HepG2 (cell line): ENCODE data around the gene ARG1. TPM values are rescaled to one million over a fixed set of nuclear protein-coding genes. Genes with fewer than 3 reads are reported as not detected.
A peak's percentile ranks its signal among the peaks of the same experiment; 100 is the strongest.

Experiments
- AFF4 ChIP-seq: sonication (generic); formaldehyde crosslinking; IDR thresholded peaks from 2 replicates; pipeline ENCODE4 v1.4.0; 2020; ENCODE audit warnings: missing genetic modification reagents
- ARNTL ChIP-seq: sonication (generic); formaldehyde crosslinking; IDR thresholded peaks from 2 replicates; pipeline ENCODE4 v1.4.0; 2020; ENCODE audit warnings: mild to moderate bottlenecking, missing genetic modification reagents
- CHD2 ChIP-seq: IDR thresholded peaks from 2 replicates; pipeline ENCODE4 v1.6.1; 2011; ENCODE audit warnings: low read depth, low read length, improper control_type of control experiment
- ELF4 ChIP-seq: sonication (generic); formaldehyde crosslinking; IDR thresholded peaks from 2 replicates; pipeline ENCODE4 v1.5.0; 2020; ENCODE audit warnings: missing genetic modification reagents, mild to moderate bottlenecking, moderate library complexity, borderline replicate concordance
- ETS1 ChIP-seq: sonication (generic); formaldehyde crosslinking; IDR thresholded peaks from 2 replicates; pipeline ENCODE4 v1.4.0; 2020; ENCODE audit warnings: missing genetic modification reagents
- ETV5 ChIP-seq: IDR thresholded peaks from 2 replicates; pipeline ENCODE4 v1.6.1; 2018; ENCODE audit warnings: missing biosample characterization, missing genetic modification reagents, inconsistent platforms, borderline replicate concordance
- ETV6 ChIP-seq: sonication (generic); formaldehyde crosslinking; conservative IDR thresholded peaks from 2 replicates; pipeline ENCODE4 v1.4.0; 2020; ENCODE audit warnings: missing genetic modification reagents
- FOXA3 ChIP-seq: IDR thresholded peaks from 2 replicates; pipeline ENCODE4 v1.6.1; 2016; ENCODE audit warnings: missing genetic modification reagents, missing compliant biosample characterization
- GATA4 ChIP-seq: sonication (generic); IDR thresholded peaks from 2 replicates; pipeline ENCODE4 v1.6.1; 2016; ENCODE audit warnings: antibody characterized with exemption, low read depth, borderline replicate concordance
- GFI1 ChIP-seq: sonication (generic); formaldehyde crosslinking; IDR thresholded peaks from 2 replicates; pipeline ENCODE4 v1.5.0; 2020; ENCODE audit warnings: missing genetic modification reagents, mild to moderate bottlenecking, borderline replicate concordance
- GPBP1L1 ChIP-seq: sonication (generic); formaldehyde crosslinking; IDR thresholded peaks from 2 replicates; pipeline ENCODE4 v1.5.0; 2020; ENCODE audit warnings: mild to moderate bottlenecking, missing genetic modification reagents
- SETDB1 ChIP-seq: sonication (generic); formaldehyde crosslinking; IDR thresholded peaks from 2 replicates; pipeline ENCODE4 v1.5.1; 2020; ENCODE audit warnings: missing genetic modification reagents, mild to moderate bottlenecking, borderline replicate concordance
- TBL1XR1 ChIP-seq: fragments of 150-350 bp; IDR thresholded peaks from 2 replicates; pipeline ENCODE4 v1.6.1; 2014; ENCODE audit warnings: borderline replicate concordance, low read length; ENCODE audit not compliant: partially characterized antibody
- TBX2 ChIP-seq: sonication (generic); formaldehyde crosslinking; IDR thresholded peaks from 2 replicates; pipeline ENCODE4 v1.5.0; 2020; ENCODE audit warnings: missing genetic modification reagents, mild to moderate bottlenecking, borderline replicate concordance
- ZNF160 ChIP-seq: sonication (generic); formaldehyde crosslinking; IDR thresholded peaks from 2 replicates; pipeline ENCODE4 v1.8.0; 2022; ENCODE audit warnings: mild to moderate bottlenecking, inconsistent platforms, missing genetic modification reagents
- ZNF180 ChIP-seq: sonication (generic); formaldehyde crosslinking; IDR thresholded peaks from 2 replicates; pipeline ENCODE4 v1.4.0; 2020; ENCODE audit warnings: low read depth, missing genetic modification reagents, borderline replicate concordance
- ZNF350 ChIP-seq: sonication (generic); formaldehyde crosslinking; IDR thresholded peaks from 2 replicates; pipeline ENCODE4 v1.4.0; 2020; ENCODE audit warnings: mild to moderate bottlenecking, low read depth, missing genetic modification reagents, borderline replicate concordance
- ZNF414 ChIP-seq: sonication (generic); formaldehyde crosslinking; IDR thresholded peaks from 2 replicates; pipeline ENCODE4 v1.5.0; 2020; ENCODE audit warnings: missing genetic modification reagents
- ZNF430 ChIP-seq: sonication (generic); formaldehyde crosslinking; IDR thresholded peaks from 2 replicates; pipeline ENCODE4 v1.9.0; 2021; ENCODE audit warnings: mild to moderate bottlenecking, missing genetic modification reagents
- ZSCAN21 ChIP-seq: sonication (generic); formaldehyde crosslinking; IDR thresholded peaks from 2 replicates; pipeline ENCODE4 v1.8.0; 2022; ENCODE audit warnings: mild to moderate bottlenecking, missing genetic modification reagents, moderate library complexity, borderline replicate concordance
- polyA plus RNA-seq, 8 experiments: library from polyadenylated mRNA; depleted of rRNA in 3 of 8; stranded (reverse) in 7 of 8; unstranded in 1 of 8; fragments of >200 nt; fragmentation: Illumina TruSeq in 4 of 8; extraction: Trizol in 4 of 8; gene quantifications; 2 replicates each; pipeline versions ENCODE4 v1.2.1 to v1.2.3, GENCODE V29; 2011 to 2016; ENCODE audit warnings: low read depth in 4 of 8, missing spikeins in 1 of 8, mixed read lengths in 1 of 8; ENCODE audit not compliant: insufficient read depth in 1 of 8
- total RNA-seq, 5 experiments: library from RNA; depleted of rRNA; stranded (reverse); fragments of >200 nt; fragmentation: Illumina TruSeq; extraction: Trizol; gene quantifications; 2 replicates each; pipeline ENCODE4 v1.2.3, GENCODE V29; 2016; ENCODE audit warnings: low read depth in 1 of 5

The ARG1 gene
- total and polyA plus RNA-seq, 2 of the 13 experiments (the other 11 are each of a cell fraction or from before 2014, with no cell fraction given): 2.2 to 11.2 TPM

GRCh38 chr6:131627724-131628682, 55.0 kb downstream of the ARG1 start, which contains the start of gene MED23 (continued):
- TF ChIP-seq SETDB1 (CRISPR knock-in tag) (no peak), GFI1 (CRISPR knock-in tag) (peak; percentile 91), ZNF350 (peak; percentile 100), ETV5 (peak; percentile 94), ETV6 (CRISPR knock-in tag) (peak; percentile 98), GATA4 (peak; percentile 82), GPBP1L1 (CRISPR knock-in tag) (no peak), AFF4 (CRISPR knock-in tag) (0 out of 2 replicates have a peak, but pooled peaks have one; percentile 58), ZNF430 (CRISPR knock-in tag) (peak; percentile 98; the same call in 1 of the 2 replicates), ZNF180 (CRISPR knock-in tag) (peak; percentile 80; the same call in 1 of the 2 replicates), ZNF160 (peak; percentile 97; the same call in 1 of the 2 replicates), TBL1XR1 (peak; percentile 94), ARNTL (CRISPR knock-in tag) (peak; percentile 92), ZSCAN21 (CRISPR knock-in tag) (peak; percentile 97), ZNF414 (CRISPR knock-in tag) (peak; percentile 100), CHD2 (no peak; the same call in 1 of the 2 replicates), FOXA3 (CRISPR knock-in tag) (peak; percentile 91), ETS1 (CRISPR knock-in tag) (peak; percentile 66; the same call in 1 of the 2 replicates), TBX2 (CRISPR knock-in tag) (peak; percentile 98), ELF4 (CRISPR knock-in tag) (peak; percentile 69; the same call in 1 of the 2 replicates)
